H1 (cell line): Measurements from ENCODE around the gene NPY4R. TPM values are rescaled to one million over a fixed set of nuclear protein-coding genes. Genes with fewer than 3 reads are reported as not detected.
"Not testable (repeated sequence)": the region's sequence is repeated elsewhere in the genome, so short reads cannot be mapped to it uniquely, and the experiment has no call there.

Experiments used
- CTCF ChIA-PET: fragments of 300-600 bp; sonication (Branson Sonifier 250); formaldehyde crosslinking; loops from one replicate; lab custom pipeline; 2021; ENCODE audit not compliant: partially characterized antibody; lab: Charles Lee
- POLR2A ChIA-PET: fragments of 300-600 bp; sonication (Branson Sonifier 250); formaldehyde crosslinking; loops from one replicate; lab custom pipeline; 2021; ENCODE audit warnings: inconsistent platforms; ENCODE audit not compliant: partially characterized antibody; lab: Charles Lee
- DNase-seq, 2 experiments: peaks; one replicate each; pipeline versions ENCODE4 v3.0.0 to v3.0.0-alpha.2; 2010 to 2022; ENCODE audit warnings: low spot score in 2 of 2, low read depth in 1 of 2, mixed read lengths in 1 of 2
- FAIRE-seq: peaks from 2 replicates; lab custom pipeline; 2011; peaks lifted over from hg19 to GRCh38; lab: Jason Lieb, UNC
- H2AFZ ChIP-seq: 2 replicates; pipeline ENCODE4 v1.8.1; 2012; ENCODE audit warnings: low read length, inconsistent platforms
- H2AK5ac ChIP-seq: 2 replicates; pipeline ENCODE4 v1.6.1; 2013; ENCODE audit warnings: low read depth, low read length
- H2BK120ac ChIP-seq: replicated peaks from 2 replicates; pipeline ENCODE3; 2013; ENCODE audit warnings: low read depth, low read length, inconsistent platforms
- H2BK12ac ChIP-seq: 2 replicates; pipeline ENCODE4 v1.6.1; 2013; ENCODE audit warnings: low read depth, low read length
- H2BK15ac ChIP-seq: 2 replicates; pipeline ENCODE4 v1.6.1; 2013; ENCODE audit warnings: low read length
- H2BK20ac ChIP-seq: 2 replicates; pipeline ENCODE4 v1.6.1; 2013; ENCODE audit warnings: low read length
- H2BK5ac ChIP-seq: 2 replicates; pipeline ENCODE4 v1.6.1; 2013; ENCODE audit warnings: low read depth, low read length
- H3K14ac ChIP-seq: 2 replicates; pipeline ENCODE4 v1.6.1; 2013; ENCODE audit warnings: inconsistent platforms; ENCODE audit not compliant: insufficient read length
- H3K18ac ChIP-seq: 2 replicates; pipeline ENCODE4 v1.6.1; 2013; ENCODE audit warnings: low read length; ENCODE audit errors: extremely low read depth
- H3K23ac ChIP-seq: 2 replicates; pipeline ENCODE4 v1.6.1; 2013; ENCODE audit warnings: inconsistent platforms; ENCODE audit not compliant: insufficient read length
- H3K23me2 ChIP-seq: 2 replicates; pipeline ENCODE4 v1.6.1; 2013; ENCODE audit warnings: low read depth, low read length
- H3K27ac ChIP-seq: 2 replicates; pipeline ENCODE4 v1.6.1; 2011; ENCODE audit warnings: low read depth, low read length, inconsistent platforms
- H3K27me3 ChIP-seq, 4 experiments: replicated peaks in 1 of 4; 1 replicate in 1 of 4; 2 replicates in 3 of 4; pipeline versions ENCODE4 v1.6.1 to v1.8.1; 2011 to 2013; ENCODE audit warnings: low read length in 3 of 4, mild to moderate bottlenecking in 3 of 4, inconsistent platforms in 2 of 4, mixed read lengths in 2 of 4, moderate library complexity in 1 of 4; ENCODE audit not compliant: control insufficient read depth in 3 of 4, insufficient read depth in 3 of 4; ENCODE audit errors: extremely low read depth in 1 of 4
- H3K36me3 ChIP-seq, 4 experiments: 2 replicates each; pipeline versions ENCODE4 v1.6.1 to v1.8.1; 2011 to 2013; ENCODE audit warnings: mild to moderate bottlenecking in 4 of 4, low read length in 3 of 4, moderate library complexity in 2 of 4, control low read depth in 1 of 4, inconsistent platforms in 1 of 4; ENCODE audit not compliant: insufficient read depth in 4 of 4, control insufficient read depth in 2 of 4
- H3K4ac ChIP-seq: replicated peaks from 2 replicates; pipeline ENCODE3; 2013; ENCODE audit warnings: low read length, low read depth, mixed read lengths, inconsistent platforms; ENCODE audit not compliant: insufficient read length
- H3K4me1 ChIP-seq, 4 experiments: replicated peaks in 1 of 4; 1 replicate in 1 of 4; 2 replicates in 3 of 4; pipeline versions ENCODE4 v1.6.1 to v1.8.1; 2011 to 2013; ENCODE audit warnings: low read length in 3 of 4, inconsistent platforms in 2 of 4, mixed read lengths in 1 of 4; ENCODE audit not compliant: insufficient read depth in 4 of 4, control insufficient read depth in 3 of 4
- H3K4me2 ChIP-seq, 2 experiments: 2 replicates each; pipeline versions ENCODE4 v1.6.1 to v1.8.1; 2011 to 2013; ENCODE audit warnings: low read depth in 2 of 2, low read length in 2 of 2, control low read depth in 1 of 2, inconsistent platforms in 1 of 2, mild to moderate bottlenecking in 1 of 2; ENCODE audit not compliant: insufficient read depth in 1 of 2
- H3K4me3 ChIP-seq, 4 experiments: fragments of 200-600, 300-600 bp in 1 of 4; sonication (generic), shearing (Covaris generic), sonication (Bioruptor Twin) in 1 of 4; 2 replicates each; pipeline versions ENCODE4 v1.5.1 to v1.8.1; 2011 to 2016; ENCODE audit warnings: low read length in 4 of 4, low read depth in 3 of 4, control low read depth in 2 of 4, inconsistent platforms in 2 of 4, mild to moderate bottlenecking in 2 of 4, mixed read lengths in 1 of 4, moderate library complexity in 1 of 4; ENCODE audit not compliant: insufficient read depth in 2 of 4; ENCODE audit errors: extremely low read depth in 1 of 4
- H3K56ac ChIP-seq: replicated peaks from 2 replicates; pipeline ENCODE3; 2013; ENCODE audit warnings: low read depth, mild to moderate bottlenecking, mixed read lengths, low read length, inconsistent platforms; ENCODE audit not compliant: insufficient read length
- H3K79me1 ChIP-seq: 2 replicates; pipeline ENCODE4 v1.6.1; 2013; ENCODE audit warnings: low read depth, low read length, control low read depth
- H3K79me2 ChIP-seq, 2 experiments: 2 replicates each; pipeline versions ENCODE4 v1.6.1 to v1.8.1; 2012 to 2013; ENCODE audit warnings: low read length in 2 of 2, mild to moderate bottlenecking in 2 of 2, inconsistent platforms in 1 of 2; ENCODE audit not compliant: insufficient read depth in 2 of 2, control insufficient read depth in 1 of 2
- H3K9ac ChIP-seq, 4 experiments: replicated peaks in 1 of 4; 1 replicate in 1 of 4; 2 replicates in 3 of 4; pipeline versions ENCODE4 v1.6.1 to v1.8.1; 2011 to 2013; ENCODE audit warnings: low read depth in 3 of 4, low read length in 3 of 4, control low read depth in 2 of 4, mild to moderate bottlenecking in 2 of 4, moderate library complexity in 2 of 4, inconsistent platforms in 1 of 4; ENCODE audit errors: extremely low read depth in 1 of 4
- H3K9me3 ChIP-seq, 2 experiments: 2 replicates each; pipeline versions ENCODE4 v1.6.1 to v1.8.1; 2012 to 2013; ENCODE audit warnings: mild to moderate bottlenecking in 2 of 2, moderate library complexity in 2 of 2, control low read depth in 1 of 2, inconsistent platforms in 1 of 2, low read depth in 1 of 2, low read length in 1 of 2, mixed read lengths in 1 of 2; ENCODE audit not compliant: insufficient read depth in 2 of 2
- H4K20me1 ChIP-seq, 2 experiments: replicated peaks in 1 of 2; 2 replicates each; pipeline versions ENCODE3 to v1.8.1; 2011 to 2013; ENCODE audit warnings: inconsistent platforms in 2 of 2, low read length in 2 of 2, mild to moderate bottlenecking in 1 of 2; ENCODE audit not compliant: insufficient read depth in 2 of 2, control insufficient read depth in 1 of 2
- H4K5ac ChIP-seq: 2 replicates; pipeline ENCODE4 v1.6.1; 2013; ENCODE audit warnings: low read length, low read depth, mixed read lengths, inconsistent platforms; ENCODE audit not compliant: insufficient read length
- H4K8ac ChIP-seq: 2 replicates; pipeline ENCODE4 v1.8.0; 2013; ENCODE audit warnings: mild to moderate bottlenecking, moderate library complexity, low read length, inconsistent platforms; ENCODE audit not compliant: insufficient read depth; ENCODE audit errors: extremely low read depth
- H4K91ac ChIP-seq: replicated peaks from 2 replicates; pipeline ENCODE3; 2013; ENCODE audit warnings: low read length, mixed read lengths, inconsistent platforms; ENCODE audit not compliant: insufficient read length
- WGBS, 2 experiments: shearing (Covaris generic) in 1 of 2; methylation state at CpG; one replicate each; pipeline versions ENCODE4 v1.1.6 to v1.1.7; 2013 to 2015; ENCODE audit warnings: low lambda C conversion rate in 2 of 2, mixed read lengths in 2 of 2, inconsistent platforms in 1 of 2, low coverage in 1 of 2, missing lambda C conversion rate in 1 of 2; ENCODE audit not compliant: insufficient replicate concordance in 2 of 2, insufficient coverage in 1 of 2, insufficient read length in 1 of 2; ENCODE audit errors: extremely low coverage in 1 of 2, missing lambda C conversion rate in 1 of 2; 5-methylcytosine and 5-hydroxymethylcytosine counted together
- polyA plus RNA-seq, 7 experiments: library from polyadenylated mRNA; depleted of rRNA in 3 of 7; stranded (reverse) in 5 of 7; unstranded in 2 of 7; fragments of >200 nt in 5 of 7; fragments of 200-250 nt in 2 of 7; gene quantifications; 1 replicate in 5 of 7; 2 replicates in 1 of 7; 4 replicates in 1 of 7; pipeline versions ENCODE4 v1.2.1 to v1.2.3, GENCODE V29; 2011 to 2013; ENCODE audit warnings: missing spikeins in 2 of 7, mixed read lengths in 2 of 7
- total RNA-seq: library from RNA; stranded (reverse); fragmentation: NEBNext Ultra II Directional; extraction: Animal tissue kit (Norgen Biotek cat#: 25700); gene quantifications from 2 replicates; pipeline ENCODE4 v1.2.1, GENCODE V29; 2021

The NPY4R gene
- total and polyA plus RNA-seq, 2 of the 8 experiments (the other 6 are each of a cell fraction or from before 2014, with no cell fraction given): 0.15 TPM; not detected in 1

DNA sequence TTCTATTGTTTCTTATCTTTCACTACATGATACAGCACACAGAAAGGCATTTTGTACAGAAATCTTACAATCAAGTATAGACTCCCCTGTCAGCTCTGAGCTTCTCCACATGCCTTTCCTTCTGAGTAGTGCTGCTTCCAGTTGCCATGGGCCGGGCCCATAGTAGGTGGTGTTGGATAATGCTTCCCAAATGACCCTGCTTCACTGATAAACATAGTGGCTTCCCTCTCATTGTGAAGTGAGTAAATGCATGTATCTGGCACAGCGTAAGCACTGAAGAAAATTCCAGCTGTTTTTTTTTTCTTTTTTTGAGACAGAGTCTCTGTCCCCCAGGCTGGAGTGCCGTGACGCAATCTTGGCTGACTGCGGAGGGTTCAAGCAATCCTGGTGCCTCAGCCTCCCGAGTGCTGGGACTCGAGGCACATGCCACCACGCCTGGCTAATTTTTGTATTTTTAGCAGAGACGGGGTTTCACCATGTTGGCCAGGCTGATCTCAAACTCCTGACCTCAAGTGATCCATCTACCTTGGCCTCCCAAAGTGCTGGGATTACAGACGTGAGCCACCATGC lies 23.0 kb downstream of the NPY4R start:
- H3K36me3 ChIP-seq, H4K8ac ChIP-seq, H3K4me2 ChIP-seq, H3K4me1 ChIP-seq, DNase-seq, H3K18ac ChIP-seq, H2AK5ac ChIP-seq, H3K56ac ChIP-seq, H3K27ac ChIP-seq, H3K9ac ChIP-seq, H2BK12ac ChIP-seq, H3K14ac ChIP-seq, H2BK120ac ChIP-seq, H2BK5ac ChIP-seq, H2BK20ac ChIP-seq, H3K4ac ChIP-seq, H3K9me3 ChIP-seq, H3K23me2 ChIP-seq, H3K27me3 ChIP-seq, H3K23ac ChIP-seq, POLR2A ChIA-PET, H2AFZ ChIP-seq, H3K79me2 ChIP-seq, H3K79me1 ChIP-seq, H2BK15ac ChIP-seq, H4K20me1 ChIP-seq, H4K5ac ChIP-seq, CTCF ChIA-PET, FAIRE-seq, H3K4me3 ChIP-seq, H4K91ac ChIP-seq: not testable (repeated sequence)
- WGBS, 2 experiments: 87% methylated on average over 9 of the region's 10 CpGs; no CpG with 5 or more reads in 1 of the 2 experiments

DNA sequence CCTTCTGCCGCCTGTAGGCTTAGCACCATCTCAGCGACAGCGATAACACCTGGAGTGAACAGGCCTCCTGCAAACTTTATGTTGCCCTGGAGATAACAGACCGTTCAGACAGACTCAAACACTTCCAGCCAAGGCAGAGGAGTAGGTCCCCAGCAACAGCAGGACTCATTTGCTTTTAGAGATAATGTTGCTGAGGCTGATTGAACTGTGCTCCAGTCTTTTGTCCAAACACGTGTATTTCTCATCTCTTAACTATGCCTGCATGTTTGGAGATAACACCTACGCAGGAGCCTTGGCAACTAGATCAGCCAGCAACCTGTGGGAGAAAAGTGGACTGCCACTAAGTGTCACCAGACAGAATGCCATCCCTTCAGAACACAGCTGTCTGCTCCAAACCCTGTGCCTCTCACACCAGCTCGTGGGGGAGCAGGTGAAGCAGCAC lies 23.9 kb downstream of the NPY4R start:
- H2AK5ac ChIP-seq, H3K79me1 ChIP-seq, H3K23me2 ChIP-seq, H4K20me1 ChIP-seq, H2BK20ac ChIP-seq, H2BK12ac ChIP-seq, H3K4me1 ChIP-seq, H3K79me2 ChIP-seq, H4K5ac ChIP-seq, H3K9me3 ChIP-seq, H4K91ac ChIP-seq, H3K27me3 ChIP-seq, H2BK120ac ChIP-seq, H3K56ac ChIP-seq, H3K14ac ChIP-seq, FAIRE-seq, H3K4me3 ChIP-seq, H2AFZ ChIP-seq, H2BK15ac ChIP-seq, CTCF ChIA-PET, H3K36me3 ChIP-seq, H3K4me2 ChIP-seq, H3K18ac ChIP-seq, H2BK5ac ChIP-seq, H4K8ac ChIP-seq, H3K27ac ChIP-seq, H3K9ac ChIP-seq, DNase-seq, H3K4ac ChIP-seq, POLR2A ChIA-PET, H3K23ac ChIP-seq: not testable (repeated sequence)
- 88% methylated on average over 6 of the region's 7 CpGs; no CpG with 5 or more reads in 1 of the 2 experiments for WGBS, 2 experiments
